Ovary (tissue), 3 donors: Measurements from ENCODE around the gene SLC25A11.

Experiments used
- POLR2A ChIP-seq: fragments of 450-650 bp; IDR thresholded peaks from one replicate; pipeline ENCODE4 v1.6.1; 2017; ENCODE audit warnings: antibody characterized with exemption, mild to moderate bottlenecking, moderate library complexity
- TF ChIP-seq, protein P1 (sequence below), 3 donors: fragments of 450-650 bp in 2 of 3; fragments of 200-600 bp in 1 of 3; IDR thresholded peaks; one replicate each; pipeline versions ENCODE4 v1.5.1 to v1.8.0; 2016 to 2022; ENCODE audit warnings: antibody characterized with exemption in 3 of 3, mild to moderate bottlenecking in 1 of 3
- donor health status: DM: no; HTN: no; CAD: no.

DNA sequence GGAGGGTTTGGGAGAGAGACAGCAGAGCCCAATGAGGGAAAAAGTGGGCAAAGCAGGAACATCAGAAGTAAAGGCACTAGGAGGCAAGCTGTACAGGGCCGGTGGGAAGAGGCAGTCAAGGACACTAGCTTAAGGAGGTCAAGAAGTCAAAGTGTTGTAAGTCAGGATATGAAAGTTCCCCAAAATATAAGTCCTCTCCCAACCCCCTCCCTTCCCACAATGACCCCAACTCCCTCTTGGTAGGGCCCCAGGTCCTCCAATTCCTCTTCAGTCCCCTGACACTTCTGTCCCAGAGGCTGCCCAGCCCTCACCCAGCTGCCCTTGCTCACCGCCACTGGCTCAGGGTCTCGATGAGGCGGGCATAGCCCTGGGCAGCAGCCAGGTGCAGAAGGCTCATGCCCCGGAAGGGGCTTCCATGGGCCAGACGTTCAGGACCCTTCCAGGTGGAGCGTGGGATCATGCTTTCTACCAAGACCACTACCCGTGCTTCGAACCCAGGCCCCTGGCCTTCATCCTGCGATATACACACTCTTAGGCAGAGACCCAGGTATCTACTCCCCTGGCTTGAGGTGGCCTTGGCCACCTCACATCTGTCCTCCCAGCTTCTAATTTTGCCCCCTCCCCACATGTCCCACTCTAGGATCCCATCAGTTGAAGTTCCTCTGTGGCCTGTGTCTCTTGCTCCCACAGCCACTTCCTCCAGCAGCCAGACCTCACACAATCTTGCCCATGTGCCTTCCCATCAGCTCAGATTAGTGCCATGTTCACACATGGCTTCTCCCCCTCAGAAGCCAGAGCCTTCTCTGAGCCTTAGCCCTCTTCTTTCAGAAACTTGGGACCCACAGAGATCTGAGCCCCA is 33.6 kb upstream of the SLC25A11 start:
- TF ChIP-seq, protein P1, sequence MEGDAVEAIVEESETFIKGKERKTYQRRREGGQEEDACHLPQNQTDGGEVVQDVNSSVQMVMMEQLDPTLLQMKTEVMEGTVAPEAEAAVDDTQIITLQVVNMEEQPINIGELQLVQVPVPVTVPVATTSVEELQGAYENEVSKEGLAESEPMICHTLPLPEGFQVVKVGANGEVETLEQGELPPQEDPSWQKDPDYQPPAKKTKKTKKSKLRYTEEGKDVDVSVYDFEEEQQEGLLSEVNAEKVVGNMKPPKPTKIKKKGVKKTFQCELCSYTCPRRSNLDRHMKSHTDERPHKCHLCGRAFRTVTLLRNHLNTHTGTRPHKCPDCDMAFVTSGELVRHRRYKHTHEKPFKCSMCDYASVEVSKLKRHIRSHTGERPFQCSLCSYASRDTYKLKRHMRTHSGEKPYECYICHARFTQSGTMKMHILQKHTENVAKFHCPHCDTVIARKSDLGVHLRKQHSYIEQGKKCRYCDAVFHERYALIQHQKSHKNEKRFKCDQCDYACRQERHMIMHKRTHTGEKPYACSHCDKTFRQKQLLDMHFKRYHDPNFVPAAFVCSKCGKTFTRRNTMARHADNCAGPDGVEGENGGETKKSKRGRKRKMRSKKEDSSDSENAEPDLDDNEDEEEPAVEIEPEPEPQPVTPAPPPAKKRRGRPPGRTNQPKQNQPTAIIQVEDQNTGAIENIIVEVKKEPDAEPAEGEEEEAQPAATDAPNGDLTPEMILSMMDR (IDR thresholded peaks at IDR 0.05) = no peak
- no peak for TF ChIP-seq POLR2A
